Measurements from ENCODE around the gene PCDHGC3.

The PCDHGC3 gene

DNA sequence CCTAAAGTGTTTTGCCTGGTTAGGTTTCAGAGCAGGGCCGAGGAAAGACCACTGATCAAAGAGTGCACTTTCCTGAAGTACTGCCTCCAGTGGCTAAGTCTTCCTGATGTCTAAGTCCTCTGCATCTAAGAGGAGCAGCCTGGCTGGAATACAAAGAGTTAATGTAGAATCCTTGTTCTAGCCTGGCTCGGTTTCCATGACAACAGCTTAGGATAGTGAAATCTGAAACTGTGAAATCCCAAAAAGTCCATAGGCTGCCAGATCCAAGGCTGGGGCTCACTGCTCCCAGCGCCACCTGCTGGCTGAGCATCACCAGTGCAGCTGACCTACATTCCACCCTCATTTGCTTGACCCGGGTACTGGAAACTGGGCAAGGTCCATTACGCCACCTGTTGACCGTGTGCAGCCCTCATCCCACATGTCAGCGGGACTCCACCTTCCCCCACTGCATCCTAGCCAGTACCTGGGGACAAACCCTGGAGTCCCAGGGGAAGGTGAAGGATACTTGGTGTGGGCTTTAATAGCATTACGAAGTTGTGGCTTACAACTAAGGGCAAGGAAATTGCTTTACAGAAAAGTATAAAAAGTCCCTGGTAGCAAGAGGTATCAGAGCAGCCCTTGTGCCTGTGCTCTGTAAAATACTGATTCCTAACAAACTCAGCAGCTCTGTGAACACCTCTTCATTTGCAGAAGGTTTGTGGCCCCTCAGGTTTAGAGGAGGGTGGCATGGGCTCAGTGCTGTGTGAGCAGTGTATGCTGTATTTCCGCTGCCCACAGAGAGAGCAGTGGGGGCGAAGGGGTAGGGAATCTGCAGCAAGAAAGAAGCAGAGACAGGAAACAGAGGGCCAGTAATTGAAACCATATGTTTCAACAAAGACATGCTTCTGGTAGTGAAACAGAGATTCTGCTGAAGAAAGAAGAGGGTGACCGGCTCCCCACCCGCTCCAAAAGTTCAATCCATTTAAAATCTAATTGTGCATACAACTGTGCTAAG, 49.1 kb downstream of the PCDHGC3 start:
- peak; percentile 56 for DNase-seq

- no peak for DNase-seq
These were observed 49.9 kb downstream of the PCDHGC3 start for GRCh38 chr5:141525653-141526052.

GRCh38 chr5:141527426-141527825, 51.7 kb downstream of the PCDHGC3 start:
- DNase-seq: no peak
